HG03135 (cell line): ENCODE measurements around the gene AP2M1.

Source experiments
- ATAC-seq: cut with Tn5 transposase; IDR thresholded peaks from one replicate; pipeline ENCODE4 v1.9.1; 2021; ENCODE audit warnings: mild to moderate bottlenecking, moderate library complexity; ENCODE audit not compliant: unreplicated experiment

The AP2M1 gene

DNA sequence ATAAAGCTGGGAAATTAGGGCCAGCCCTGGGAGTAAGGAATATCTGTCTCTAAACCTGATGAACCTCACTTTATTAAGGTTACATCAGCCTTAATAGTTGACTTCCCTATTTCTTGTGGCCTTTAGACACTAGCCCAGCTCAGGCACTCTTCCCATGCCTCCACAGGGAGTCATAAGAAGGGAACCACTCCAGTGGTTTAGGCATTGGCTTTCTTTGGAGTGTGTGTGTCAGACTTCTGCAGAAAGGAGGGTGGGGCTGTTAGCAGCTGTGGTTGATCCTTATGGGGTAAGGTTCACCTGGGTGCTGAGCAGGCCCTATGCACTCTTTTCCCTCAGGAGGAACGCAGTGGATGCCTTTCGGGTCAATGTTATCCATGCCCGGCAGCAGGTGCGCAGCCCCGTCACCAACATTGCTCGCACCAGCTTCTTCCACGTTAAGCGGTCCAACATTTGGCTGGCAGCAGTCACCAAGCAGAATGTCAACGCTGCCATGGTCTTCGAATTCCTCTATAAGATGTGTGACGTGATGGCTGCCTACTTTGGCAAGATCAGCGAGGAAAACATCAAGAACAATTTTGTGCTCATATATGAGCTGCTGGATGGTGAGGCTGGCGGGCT is 4.0 kb downstream of the AP2M1 start:
- ATAC-seq: no peak

DNA sequence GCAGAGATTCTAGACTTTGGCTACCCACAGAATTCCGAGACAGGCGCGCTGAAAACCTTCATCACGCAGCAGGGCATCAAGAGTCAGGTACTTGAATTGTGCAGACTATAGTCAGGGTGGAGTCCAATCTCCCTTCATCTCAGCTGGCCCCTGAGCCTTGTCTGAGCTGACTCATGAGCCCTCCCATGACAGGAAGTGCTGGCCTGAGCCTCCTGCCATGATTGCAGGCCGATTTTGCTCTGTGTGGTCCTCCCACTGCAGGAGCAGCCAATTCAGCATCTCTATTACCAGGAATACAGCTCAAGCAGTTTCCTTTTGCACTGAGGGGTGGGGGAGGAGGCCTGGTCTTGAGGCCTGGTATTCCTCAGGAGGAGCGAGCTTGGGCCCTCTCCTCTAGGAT is 5.5 kb downstream of the AP2M1 start:
- no peak for ATAC-seq

DNA sequence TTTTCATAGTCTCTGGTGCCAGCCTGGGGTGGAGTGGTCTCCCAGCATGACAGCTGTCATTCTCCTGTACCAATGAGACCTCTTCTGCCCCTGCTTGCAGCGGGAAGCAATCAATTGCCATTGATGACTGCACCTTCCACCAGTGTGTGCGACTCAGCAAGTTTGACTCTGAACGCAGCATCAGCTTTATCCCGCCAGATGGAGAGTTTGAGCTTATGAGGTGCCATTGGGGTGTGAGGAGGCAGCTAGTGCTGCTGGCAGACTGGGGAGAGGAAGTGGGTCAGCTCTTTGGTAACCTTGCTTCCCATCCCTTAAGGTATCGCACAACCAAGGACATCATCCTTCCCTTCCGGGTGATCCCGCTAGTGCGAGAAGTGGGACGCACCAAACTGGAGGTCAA is 6.9 kb downstream of the AP2M1 start:
- no peak for ATAC-seq

DNA sequence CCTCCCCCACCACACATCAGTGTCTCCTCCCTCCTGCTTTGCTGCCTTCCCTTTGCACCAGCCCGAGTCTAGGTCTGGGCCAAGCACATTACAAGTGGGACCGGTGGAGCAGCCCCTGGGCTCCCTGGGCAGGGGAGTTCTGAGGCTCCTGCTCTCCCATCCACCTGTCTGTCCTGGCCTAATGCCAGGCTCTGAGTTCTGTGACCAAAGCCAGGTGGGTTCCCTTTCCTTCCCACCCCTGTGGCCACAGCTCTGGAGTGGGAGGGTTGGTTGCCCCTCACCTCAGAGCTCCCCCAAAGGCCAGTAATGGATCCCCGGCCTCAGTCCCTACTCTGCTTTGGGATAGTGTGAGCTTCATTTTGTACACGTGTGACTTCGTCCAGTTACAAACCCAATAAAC is 9.0 kb downstream of the AP2M1 start:
- ATAC-seq: no peak

DNA sequence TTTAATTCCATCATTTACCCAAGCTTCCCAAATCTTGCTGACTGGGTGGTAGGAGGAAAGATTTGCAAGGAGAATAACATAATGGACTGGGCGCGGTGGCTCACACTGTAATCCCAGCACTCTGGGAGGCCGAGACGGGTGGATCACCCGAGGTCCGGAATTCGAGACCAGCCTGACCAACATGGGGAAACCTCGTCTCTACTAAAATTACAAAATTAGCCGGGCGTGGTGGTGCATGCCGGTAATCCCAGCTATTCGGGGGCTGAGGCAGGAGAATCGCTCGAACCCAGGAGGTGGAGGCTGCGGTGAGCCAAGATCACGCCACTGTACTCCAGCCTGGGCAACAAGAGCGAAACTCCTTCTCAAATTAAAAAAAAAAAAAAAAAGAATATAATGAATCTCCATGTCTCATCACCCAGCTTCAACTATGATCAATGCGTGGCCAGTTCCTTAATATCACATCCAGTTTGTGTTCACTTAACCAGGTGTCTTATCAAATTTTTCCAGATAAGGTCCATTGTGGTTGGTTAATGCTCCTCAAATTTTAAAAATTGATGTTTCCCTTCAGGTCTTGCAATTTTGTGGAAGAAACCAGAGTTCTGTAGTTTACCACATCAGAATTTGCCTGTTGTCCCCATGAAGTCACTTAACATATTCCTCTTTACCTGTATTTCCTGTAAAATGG is 10.0 kb downstream of the AP2M1 start:
- ATAC-seq: no peak

DNA sequence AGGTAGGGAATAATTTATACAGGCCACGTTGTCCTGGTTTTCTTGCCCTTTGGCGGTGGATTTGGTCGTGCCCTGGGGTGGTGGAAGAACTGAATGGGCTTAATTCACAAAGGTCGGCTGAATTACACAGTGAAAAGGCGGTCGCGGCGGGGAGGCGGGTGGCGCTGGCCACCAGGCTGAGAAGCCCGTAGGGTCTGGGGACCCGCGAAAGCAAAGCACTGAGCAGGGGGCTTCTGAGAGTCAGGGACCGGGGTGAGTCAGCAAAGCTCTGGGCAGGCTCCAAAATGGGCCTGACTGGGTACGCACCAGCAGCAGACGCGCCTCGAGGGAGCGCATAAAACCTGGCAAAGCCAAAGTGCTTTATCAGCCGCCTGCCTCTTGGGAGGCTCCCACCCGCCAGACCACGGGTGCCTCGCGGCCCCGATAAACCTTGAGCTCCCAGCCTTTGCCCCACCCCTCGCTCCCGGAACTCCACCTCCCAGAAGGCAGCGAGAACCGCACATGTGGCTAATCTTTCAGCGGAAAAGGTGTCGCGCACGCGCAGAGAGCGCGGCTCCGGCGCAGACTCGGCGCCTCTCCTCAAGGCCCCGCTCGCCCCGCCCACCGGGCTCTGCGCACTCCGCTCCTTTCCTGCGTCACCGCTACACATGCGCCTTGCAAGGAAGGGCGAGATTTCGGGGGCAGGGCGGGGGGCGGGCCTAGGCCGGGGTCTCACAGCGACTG is 11.0 kb downstream of the AP2M1 start:
- ATAC-seq: peak; percentile 85

DNA sequence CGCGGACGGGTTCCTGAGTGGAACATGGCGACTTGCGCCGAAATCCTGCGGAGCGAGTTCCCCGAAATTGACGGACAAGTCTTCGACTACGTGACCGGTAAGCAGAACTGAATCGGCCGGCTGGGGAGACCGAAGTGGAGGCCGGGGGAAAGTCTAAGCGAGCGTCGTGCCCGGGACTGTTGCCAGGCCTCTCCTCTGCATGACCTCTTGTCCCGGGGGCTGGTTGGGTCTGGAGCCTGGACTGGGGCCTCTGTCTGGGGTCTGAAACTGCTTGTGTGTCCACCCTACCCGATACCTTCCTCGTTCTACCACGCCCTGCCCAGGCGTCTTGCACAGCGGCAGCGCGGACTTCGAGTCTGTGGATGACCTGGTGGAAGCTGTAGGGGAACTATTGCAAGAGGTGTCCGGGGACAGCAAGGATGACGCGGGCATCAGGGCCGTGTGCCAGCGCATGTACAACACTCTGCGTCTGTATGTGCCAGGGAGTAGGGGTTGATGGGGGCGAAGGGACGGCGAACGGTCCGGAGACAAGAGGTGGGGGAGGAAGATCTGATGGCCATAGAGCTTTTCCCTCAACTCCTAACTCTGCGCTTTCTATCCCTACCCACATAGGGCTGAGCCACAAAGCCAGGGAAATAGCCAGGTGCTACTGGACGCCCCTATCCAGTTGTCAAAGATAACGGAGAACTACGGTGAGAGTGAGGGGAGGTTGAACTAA is 11.7 kb downstream of the AP2M1 start, which contains the start of gene ABCF3:
Gene ABCF3 (plus strand): TSS at position 16 of the 718 bp plus-strand sequence. CDS start 9 bp downstream, at position 25.
- ATAC-seq: peak; percentile 28

DNA sequence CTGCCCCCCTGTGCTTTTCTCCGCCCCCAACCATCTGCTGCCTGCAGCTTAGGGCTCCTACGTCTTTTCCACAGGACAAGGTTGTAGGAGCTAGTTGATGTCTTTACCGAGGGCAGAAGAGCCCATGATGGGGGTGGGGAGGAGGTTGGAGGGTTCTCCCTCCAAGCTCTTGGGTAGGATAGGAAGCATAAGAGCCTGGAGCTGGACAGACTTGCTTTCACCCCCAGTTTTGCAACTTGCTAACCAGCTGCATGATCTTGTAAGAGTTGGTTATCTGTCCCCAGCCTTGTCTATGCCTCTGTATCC is 12.2 kb downstream of the AP2M1 start:
- no peak for ATAC-seq

DNA sequence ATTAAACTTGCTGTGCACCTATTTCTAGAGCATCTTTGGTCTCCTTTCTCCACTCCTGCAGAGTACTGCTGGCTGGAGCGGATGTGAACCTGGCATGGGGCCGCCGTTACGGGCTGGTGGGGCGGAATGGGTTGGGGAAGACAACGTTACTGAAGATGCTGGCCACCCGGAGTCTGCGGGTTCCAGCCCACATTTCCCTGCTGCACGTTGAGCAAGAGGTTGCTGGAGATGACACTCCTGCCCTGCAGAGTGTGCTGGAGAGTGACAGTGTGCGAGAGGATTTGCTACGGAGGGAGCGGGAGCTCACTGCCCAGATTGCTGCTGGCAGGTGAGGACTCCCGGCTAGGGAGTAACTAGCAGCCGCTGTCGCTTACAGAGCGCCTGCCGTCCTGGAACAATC is 13.4 kb downstream of the AP2M1 start:
- ATAC-seq: no peak

DNA sequence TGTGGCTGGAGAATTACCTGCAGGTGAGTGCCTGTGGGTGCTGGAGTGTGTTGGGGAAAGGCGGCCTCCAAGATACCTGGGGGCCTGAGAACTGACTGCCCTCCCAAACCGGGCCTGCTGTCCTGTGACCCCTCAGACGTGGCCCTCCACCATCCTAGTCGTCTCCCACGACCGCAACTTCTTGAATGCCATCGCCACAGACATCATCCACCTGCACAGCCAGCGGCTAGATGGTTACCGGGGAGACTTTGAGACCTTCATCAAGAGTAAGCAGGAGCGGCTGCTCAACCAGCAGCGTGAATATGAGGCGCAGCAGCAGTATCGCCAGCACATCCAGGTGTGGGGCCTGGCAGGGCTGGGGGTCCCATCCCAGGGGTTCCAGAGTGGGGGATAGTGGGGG is 14.8 kb downstream of the AP2M1 start:
- no peak for ATAC-seq

DNA sequence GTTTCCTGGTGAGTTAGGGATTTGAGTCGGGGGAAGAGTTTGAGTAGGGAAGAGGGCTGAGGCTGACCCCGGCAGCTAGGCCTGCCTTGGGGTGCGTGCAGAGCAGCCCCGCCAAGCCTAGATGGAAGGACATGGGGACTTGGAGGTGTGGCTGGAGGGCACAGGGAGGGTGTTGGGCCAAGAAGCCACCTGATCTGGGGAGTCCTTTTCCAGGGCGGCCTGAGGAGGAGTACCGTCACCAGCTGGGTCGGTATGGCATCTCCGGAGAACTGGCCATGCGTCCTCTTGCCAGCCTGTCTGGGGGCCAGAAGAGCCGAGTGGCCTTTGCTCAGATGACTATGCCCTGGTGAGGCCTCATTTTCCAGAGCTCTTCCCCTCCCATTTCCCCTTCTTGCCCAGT is 18.2 kb downstream of the AP2M1 start:
- ATAC-seq: no peak

DNA sequence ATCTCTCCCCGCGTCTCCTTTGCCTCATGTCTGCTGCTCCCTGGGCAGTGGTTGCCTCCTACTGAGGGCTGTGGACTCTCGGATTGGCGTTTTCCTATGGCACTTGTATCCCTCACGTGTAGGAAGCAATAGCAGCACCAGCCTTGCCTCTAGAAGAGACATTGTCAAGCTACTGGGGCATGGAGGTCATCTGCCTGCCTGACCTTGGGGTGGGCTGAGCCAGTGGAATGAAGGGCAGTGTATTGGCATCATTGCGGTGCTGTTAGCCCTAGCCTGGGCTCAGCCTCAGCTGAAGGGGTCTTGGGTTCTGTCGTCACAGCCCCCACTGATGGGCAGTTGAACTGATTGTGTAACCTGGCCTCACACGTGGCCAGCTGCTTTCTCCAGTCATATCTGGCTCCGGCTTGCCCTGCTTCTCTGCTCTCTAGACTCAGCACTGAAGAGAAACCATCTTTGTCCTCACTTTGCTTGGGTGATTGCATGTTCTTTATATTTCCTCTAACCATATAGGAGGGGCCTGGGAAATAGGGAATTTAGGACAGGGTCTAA is 19.4 kb downstream of the AP2M1 start:
- ATAC-seq: no peak

DNA sequence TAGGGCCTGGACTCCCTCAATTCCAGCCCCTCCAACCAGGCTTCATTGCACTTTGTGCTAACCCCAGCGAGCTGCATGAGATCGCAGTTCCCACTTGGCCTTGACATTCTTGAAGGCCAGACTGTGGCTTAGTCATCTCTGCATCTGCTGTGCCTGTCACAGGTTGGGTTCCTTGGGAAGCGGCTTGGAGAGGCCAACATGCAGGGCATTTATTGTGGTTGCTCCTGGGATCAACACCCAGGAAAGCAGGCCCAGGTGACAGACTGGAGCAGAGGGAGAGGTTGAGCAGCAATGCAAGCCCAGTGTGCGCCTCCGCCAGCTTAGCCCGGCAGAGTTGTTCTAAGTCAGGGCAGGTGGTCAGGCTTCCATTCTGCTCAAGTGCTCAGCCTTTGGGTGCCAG is 21.9 kb downstream of the AP2M1 start:
- no peak for ATAC-seq

DNA sequence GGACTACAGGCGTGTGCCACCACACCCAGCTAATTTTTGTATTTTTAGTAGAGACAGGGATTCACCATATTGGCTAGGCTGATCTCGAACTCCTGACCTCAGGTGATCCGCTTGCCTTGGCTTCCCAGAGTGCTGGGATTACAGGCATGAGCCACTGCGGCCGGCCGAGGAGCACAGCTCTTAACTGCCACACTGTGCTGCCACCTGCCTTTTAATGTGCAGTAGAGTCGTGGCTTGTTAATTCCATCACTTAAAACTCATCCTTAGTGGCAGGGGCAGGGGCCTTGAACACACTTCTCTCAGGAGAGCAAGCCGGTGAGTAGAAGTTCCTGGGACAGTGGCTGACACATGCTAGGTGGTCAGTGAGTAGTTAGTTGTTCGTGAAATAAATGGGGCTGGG is 23.9 kb downstream of the AP2M1 start:
- no peak for ATAC-seq

DNA sequence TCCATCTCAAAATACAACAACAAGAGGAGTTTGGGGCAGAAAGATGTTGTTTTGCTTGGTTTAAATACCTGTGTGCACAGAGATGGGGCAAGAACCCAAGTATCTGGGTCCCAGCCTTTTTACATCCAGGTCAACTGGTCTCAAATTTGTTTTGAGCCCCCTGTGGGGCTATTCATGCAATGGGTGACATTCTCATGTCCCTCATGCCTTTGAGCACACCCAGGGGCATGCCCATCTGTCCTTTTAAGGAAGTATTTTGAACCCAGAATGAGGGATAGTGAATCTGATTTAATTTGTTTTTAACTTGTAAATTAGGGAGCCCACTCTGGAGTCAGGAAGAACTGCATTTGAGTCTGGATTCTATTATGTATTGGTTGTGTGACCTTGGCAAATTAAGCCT is 26.2 kb downstream of the AP2M1 start:
- ATAC-seq: no peak

DNA sequence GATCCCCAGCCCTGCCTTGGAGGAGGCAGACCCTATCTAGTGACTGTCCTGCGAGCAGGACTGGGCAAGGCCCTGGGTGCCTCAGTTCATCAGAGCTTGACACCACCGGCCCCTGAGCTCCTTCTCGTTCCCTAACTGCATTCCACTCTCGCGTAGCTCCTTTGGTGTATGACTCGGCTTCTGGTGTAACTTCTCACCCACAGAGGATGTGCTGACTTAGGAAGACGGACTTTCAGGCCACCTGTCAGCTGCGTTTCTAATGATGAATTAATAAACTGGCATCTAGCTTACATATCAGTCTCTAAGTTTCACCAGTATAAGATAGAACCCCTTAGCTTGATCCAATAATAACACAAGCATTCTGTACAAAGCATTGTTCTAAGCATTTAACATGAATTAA is 28.9 kb downstream of the AP2M1 start:
- no peak for ATAC-seq

DNA sequence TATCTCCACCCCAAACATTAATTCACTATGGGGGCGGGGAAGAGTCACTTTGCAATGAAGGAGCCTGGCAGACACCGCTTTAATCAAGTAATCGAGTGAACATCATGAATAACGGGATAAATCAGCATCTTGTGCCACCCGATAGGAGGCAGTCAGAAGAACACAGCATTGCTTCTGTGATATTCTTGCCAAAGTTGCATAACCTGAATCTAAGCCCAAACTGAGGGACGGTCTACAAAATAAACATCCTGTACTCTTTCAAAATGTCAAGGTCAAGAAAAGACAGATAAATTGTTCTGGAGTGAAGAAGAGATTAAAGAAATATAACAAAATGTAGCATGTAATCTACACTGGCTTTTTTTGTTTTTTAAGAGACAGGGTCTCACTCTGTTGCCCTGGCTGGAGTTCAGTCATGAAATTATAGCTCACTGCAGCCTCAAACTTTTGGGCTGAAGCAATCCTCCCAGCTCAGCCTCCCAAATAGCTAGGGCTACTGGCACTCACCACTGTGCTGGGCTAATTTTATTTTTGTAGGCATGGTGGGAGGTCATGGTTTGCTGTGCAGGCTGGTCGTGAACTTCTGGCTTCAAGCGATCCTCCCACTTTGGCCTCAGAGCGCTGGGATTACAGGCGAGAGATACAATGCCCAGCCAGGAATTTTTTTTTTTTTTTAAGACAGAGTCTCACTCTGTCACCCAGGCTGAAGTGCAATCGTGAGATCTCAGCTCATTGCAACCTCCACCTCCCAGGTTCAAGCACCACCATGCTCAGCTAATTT is 34.7 kb downstream of the AP2M1 start:
- ATAC-seq: no peak

DNA sequence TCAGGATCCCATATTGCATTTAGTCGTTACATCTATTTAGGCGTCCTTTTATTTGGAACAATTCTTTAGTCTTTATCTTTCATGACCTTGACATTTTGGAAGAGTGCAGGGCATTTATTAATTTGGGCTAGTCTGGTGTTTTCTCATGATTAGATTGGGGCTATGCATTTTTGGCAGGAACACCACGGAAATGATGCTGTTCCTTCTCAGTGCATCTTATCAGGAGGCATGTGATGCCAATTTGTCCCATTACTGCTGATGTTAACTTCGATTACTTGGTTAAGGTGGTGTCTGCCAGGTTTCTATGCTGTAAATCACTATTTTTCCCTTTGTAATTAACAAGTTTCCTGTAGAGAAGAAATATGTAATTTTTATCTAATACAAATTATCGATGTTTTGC is 36.6 kb downstream of the AP2M1 start:
- no peak for ATAC-seq

DNA sequence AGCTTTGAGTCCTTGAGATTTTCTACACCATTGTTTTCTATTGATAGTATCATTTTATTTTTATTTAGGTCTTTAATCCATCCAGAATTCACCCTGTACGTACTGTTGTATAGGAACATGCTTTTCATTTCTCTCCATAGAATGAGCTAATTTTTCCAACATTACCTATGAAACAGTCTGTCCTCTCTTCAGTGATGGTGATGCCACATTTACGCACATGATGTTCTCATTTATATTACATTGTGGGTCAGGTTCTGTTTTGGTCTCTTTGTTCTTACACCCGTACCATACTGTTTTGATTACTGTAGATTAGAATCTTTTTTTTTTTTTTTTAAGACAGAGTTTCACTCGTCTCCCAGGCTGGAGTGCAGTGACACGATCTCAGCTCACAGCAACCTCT is 37.1 kb downstream of the AP2M1 start:
- no peak for ATAC-seq

DNA sequence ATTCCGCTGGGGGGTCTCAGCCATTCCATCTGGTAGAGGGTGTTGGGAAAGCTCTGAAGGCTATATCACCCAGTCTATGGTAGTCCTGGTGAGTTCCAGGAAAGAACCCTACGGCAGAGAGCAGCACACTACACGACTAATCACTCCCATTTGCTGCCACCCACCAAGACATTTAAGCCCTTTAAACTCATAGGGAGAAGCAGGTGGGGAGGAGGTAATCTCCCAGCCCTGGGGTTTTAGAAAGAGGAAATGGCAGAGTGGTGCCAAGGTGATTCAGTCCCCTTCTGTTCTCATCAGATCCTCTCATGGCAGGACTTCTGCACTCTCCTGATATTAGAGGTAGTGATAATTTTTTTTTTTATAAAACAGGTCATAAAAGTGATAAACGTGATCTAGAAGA is 44.2 kb downstream of the AP2M1 start:
- no peak for ATAC-seq

DNA sequence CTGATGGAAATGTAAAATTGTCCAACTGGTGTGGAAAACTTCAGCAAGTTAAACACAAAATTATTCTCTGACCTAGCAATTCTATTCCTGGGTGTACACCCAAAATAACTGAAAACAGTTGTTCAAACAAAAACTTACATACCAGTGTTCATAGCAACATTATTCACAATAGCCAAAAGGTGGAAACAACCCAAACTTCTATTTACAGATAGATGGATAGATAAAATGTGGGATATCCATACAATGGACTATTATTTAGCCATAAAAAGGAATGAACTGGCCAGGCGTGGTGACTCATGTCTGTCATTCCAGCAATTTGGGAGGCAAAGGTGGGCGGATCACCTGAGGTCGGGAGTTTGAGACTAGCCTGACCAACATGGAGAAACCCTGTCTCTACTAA is 47.9 kb downstream of the AP2M1 start:
- no peak for ATAC-seq
